HT1080 (cell line): ENCODE results near the gene OR7D4. TPM values are rescaled to one million over a fixed set of nuclear protein-coding genes. Genes with fewer than 3 reads are reported as not detected.
A peak's percentile ranks its signal among the peaks of the same experiment; 100 is the strongest.
"Not testable (repeated sequence)": the region's sequence is repeated elsewhere in the genome, so short reads cannot be mapped to it uniquely, and the experiment has no call there.

Experiments
- DNase-seq: peaks from one replicate; pipeline ENCODE4 v3.0.0-alpha.2; 2015; ENCODE audit warnings: low read depth
- polyA plus RNA-seq, 2 experiments: library from polyadenylated mRNA; depleted of rRNA; stranded (reverse); fragments of >200 nt; gene quantifications; 2 replicates each; pipeline ENCODE4 v1.2.3, GENCODE V29; 2015
- total RNA-seq: library from RNA; depleted of rRNA; stranded (reverse); fragments of >200 nt; shearing (Covaris generic); gene quantifications from 2 replicates; pipeline ENCODE4 v1.2.3, GENCODE V29; 2014; rRNA removed

OR7D4 gene
- total RNA-seq: not detected in 2 replicates
- not detected in 2 replicates for polyA plus RNA-seq (2015; cell fraction: cytosol; rRNA removed)
- not detected in 2 replicates for polyA plus RNA-seq (2015; cell fraction: nucleus; rRNA removed)

GRCh38 chr19:9219489-9219888, at the start of gene OR7D4:
Gene OR7D4 (minus strand): TSS chr19:9219589. CDS start chr19:9214837, 4,752 bp downstream.
- DNase-seq: no peak

DNA sequence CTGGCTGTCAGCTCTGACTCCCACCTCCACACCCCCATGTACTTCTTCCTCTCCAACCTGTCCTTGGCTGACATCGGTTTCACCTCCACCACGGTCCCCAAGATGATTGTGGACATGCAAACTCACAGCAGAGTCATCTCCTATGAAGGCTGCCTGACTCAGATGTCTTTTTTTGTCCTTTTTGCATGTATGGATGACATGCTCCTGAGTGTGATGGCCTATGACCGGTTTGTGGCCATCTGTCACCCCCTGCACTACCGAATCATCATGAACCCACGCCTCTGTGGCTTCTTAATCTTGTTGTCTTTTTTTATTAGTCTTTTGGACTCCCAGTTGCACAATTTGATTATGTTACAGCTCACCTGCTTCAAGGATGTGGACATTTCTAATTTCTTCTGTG, 31.8 kb upstream of the OR7D4 start:
- DNase-seq: no peak

- DNase-seq: no peak
Observed at GRCh38 chr19:9250630-9251029, 31.2 kb upstream of the OR7D4 start, which contains the start of gene OR7E24. Gene OR7E24 (plus strand): TSS chr19:9250930. CDS start chr19:9251044, 114 bp downstream.

- DNase-seq: peak; percentile 53
Observed at GRCh38 chr19:9205501-9206113, 13.8 kb downstream of the OR7D4 start.

GRCh38 chr19:9198044-9198443, 21.3 kb downstream of the OR7D4 start:
- DNase-seq: not testable (repeated sequence)

- no peak for DNase-seq
Observed at GRCh38 chr19:9189535-9189934, 29.9 kb downstream of the OR7D4 start.

DNA sequence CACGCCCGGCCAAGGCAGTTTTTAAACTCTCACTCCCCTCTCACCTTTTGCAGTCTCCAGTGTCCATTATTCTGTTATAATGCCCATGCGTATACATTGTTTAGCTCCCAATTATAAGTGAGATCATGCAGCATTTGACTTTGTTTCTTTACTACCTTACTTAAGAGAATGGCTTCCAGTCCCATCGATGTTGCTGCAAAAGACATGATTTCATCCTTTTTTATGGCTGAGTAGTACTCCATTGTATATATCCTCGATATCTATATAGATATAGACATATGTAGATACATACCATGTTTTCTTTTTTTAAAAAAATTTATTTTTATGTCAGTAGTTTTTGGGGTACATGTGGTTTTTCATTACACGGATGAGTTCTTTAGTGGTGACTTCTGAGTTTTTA, 32.2 kb downstream of the OR7D4 start:
- no peak for DNase-seq

DNA sequence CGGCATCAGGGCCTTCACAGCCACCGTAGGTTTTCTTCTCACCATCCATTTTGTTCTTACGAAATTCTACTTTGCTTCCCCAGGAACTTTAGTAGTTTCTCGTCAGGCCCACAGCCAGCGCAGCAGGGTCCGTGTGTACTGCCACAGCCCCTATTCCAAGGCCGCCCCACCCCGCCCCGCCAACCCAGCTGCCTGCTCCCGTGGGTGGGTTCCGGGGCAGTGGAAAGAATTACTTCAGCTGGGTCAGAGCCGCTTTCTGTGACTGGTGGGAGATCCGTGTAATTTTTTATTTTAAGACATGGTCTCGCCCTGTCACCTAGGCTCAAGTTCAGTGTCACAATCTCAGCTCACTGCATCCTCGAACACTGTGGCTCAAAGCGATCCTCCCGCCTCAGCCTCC, 36.4 kb downstream of the OR7D4 start:
- no peak for DNase-seq

- DNase-seq: peak; percentile 17
Observed at GRCh38 chr19:9178901-9179300, 40.5 kb downstream of the OR7D4 start, which contains the start of gene OR7D2. Gene OR7D2 (plus strand): TSS chr19:9178979. CDS start chr19:9185782, 6,803 bp downstream.

DNA sequence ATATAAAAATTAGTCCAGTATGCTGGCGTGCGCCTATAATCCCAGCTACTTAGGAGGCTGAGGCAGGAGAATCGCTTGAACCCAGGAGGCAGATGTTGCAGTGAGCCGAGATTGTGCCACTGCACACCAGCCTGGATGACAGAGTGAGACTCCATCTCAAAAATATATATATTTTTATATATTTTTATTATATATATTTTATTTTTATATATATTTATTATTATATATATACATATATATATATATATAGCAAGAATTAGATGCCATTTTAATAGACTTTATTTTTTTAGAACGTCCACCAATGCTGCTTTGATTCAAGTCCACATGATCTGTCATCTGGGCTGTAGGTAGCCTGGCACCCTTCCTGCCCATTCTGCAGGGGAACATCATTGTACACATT, 44.1 kb downstream of the OR7D4 start:
- no peak for DNase-seq

DNA sequence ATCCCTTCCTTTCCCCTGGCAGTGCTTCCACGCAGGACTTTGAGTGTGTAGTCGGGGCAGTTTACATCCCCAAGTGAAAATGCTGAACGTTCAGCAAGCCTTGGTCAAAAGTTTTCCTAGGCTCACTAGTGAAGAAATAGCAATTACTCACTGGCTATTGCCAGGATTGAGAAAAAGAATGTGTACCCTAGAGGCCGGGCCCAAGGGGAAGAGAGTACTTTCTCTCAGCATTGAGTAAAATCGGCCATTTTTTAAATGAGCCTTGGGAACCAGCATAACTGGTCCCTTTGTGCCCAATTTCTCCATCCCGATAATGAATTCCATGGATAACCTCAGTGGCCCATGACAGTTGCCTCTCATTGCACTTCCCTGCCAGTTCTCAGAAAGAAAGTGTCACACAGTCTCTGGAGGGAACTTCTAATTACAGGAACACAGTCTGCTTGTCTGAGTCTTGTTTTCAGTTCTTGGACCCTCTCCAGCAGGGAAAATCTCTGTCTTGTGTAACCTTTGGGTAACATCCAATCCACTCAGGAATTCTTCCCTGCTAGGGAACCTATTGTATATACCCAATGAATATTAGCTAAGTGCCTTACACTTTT, 47.9 kb downstream of the OR7D4 start:
- no peak for DNase-seq

GRCh38 chr19:9166846-9167245, 52.5 kb downstream of the OR7D4 start:
- DNase-seq: no peak

- no peak for DNase-seq
Observed at GRCh38 chr19:9165261-9165660, 54.1 kb downstream of the OR7D4 start.

GRCh38 chr19:9161427-9161826, 58.0 kb downstream of the OR7D4 start:
- DNase-seq: no peak

Other genes starting within 250 kb of the OR7D4 start
- gene MUC16, start 209.2 kb downstream of the OR7D4 start, total RNA-seq: not detected in 2 replicates
- gene OR1M1, start 132.5 kb downstream of the OR7D4 start, total RNA-seq: not detected in 2 replicates
- not detected in 2 replicates for gene OR7G2, start 112.1 kb downstream of the OR7D4 start, total RNA-seq
- gene OR7G1, start 103.8 kb downstream of the OR7D4 start, total RNA-seq: not detected in 2 replicates
- not detected in 2 replicates for gene OR7G3, start 92.6 kb downstream of the OR7D4 start, total RNA-seq
- 21.4 TPM in 2 replicates for gene ZNF317, start 79.2 kb downstream of the OR7D4 start, total RNA-seq
- gene OR7D2, start 40.6 kb downstream of the OR7D4 start, total RNA-seq: not detected in 2 replicates
- not detected in 2 replicates for gene OR7E24, start 31.3 kb upstream of the OR7D4 start, total RNA-seq
- 1.1 and 2.2 TPM in 2 replicates for gene ZNF699, start 90.2 kb upstream of the OR7D4 start, total RNA-seq
- gene ZNF559, start 104.6 kb upstream of the OR7D4 start, total RNA-seq: 7.6 and 8.4 TPM in 2 replicates
- gene ZNF177, start 143.4 kb upstream of the OR7D4 start, total RNA-seq: 0.19 TPM in 1 of 2 replicates, not detected in the other
- 8.1 and 9.3 TPM in 2 replicates for gene ZNF266, start 216.0 kb upstream of the OR7D4 start, total RNA-seq